Neutrophil (primary cell): ENCODE results near the gene FAM135A.

Experiments
- H3K27ac ChIP-seq: fragments of 200-600 bp; sonication (generic); 2 replicates; pipeline ENCODE4 v1.5.1; 2016; ENCODE audit warnings: mild to moderate bottlenecking, moderate library complexity
- H3K27me3 ChIP-seq: fragments of 200-600 bp; sonication (generic); 2 replicates; pipeline ENCODE4 v1.6.0; 2016; ENCODE audit warnings: mild to moderate bottlenecking
- H3K36me3 ChIP-seq: fragments of 200-600 bp; sonication (generic); 2 replicates; pipeline ENCODE4 v1.5.1; 2017
- H3K4me1 ChIP-seq, 2 experiments: fragments of 200-600 bp in 1 of 2; sonication (generic) in 1 of 2; 1 replicate in 1 of 2; 2 replicates in 1 of 2; pipeline versions ENCODE4 v1.5.1 to v1.6.1; 2013 to 2016; ENCODE audit warnings: low read depth in 1 of 2, low read length in 1 of 2, mild to moderate bottlenecking in 1 of 2, moderate library complexity in 1 of 2; ENCODE audit not compliant: control insufficient read depth in 1 of 2, insufficient read depth in 1 of 2
- H3K4me3 ChIP-seq, 2 experiments: fragments of 200-600 bp in 1 of 2; sonication (generic) in 1 of 2; 1 replicate in 1 of 2; 2 replicates in 1 of 2; pipeline ENCODE4 v1.5.1; 2013 to 2016; ENCODE audit warnings: low read depth in 1 of 2, low read length in 1 of 2, mild to moderate bottlenecking in 1 of 2, moderate library complexity in 1 of 2
- H3K9me3 ChIP-seq: fragments of 200-600 bp; sonication (generic); 2 replicates; pipeline ENCODE4 v1.5.1; 2016
- TF ChIP-seq, protein P1 (sequence below): fragments of 200-600 bp; sonication (generic); IDR thresholded peaks from 2 replicates; pipeline ENCODE4 v1.5.1; 2016; ENCODE audit warnings: antibody characterized with exemption

The FAM135A gene

DNA sequence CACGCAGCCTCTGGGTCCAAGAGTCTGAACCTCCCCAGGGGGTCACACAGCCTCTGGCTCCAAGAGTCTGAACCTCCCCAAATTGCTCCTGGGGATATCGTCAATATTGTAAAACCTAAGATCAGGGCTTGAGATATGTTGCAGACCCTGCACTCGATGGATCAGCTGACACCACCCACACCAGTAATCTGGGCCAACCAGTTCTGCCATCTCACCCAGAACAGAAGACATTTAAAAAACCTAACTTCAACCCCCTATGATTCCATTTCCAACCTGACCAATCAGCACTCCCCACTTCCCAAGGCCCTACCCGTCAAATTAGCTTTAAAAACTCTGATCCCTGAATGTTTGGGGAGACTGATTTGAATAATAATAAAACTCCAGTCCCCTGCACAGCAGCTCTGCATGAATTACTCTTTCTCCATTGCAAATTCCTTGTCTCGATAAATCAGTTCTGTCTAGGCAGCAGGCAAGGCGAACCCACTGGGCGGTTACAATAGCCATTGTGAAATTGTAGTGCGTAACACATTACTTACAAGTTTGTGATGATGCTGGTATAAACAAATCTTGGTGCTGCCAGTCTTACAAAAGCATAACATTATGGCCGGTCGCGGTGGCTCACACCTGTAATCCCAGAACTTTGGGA lies 32.4 kb upstream of the FAM135A start:
- H3K4me3 ChIP-seq, result no peak overlapping the region
- no peaks in the 10 kb centered on the region for H3K36me3 ChIP-seq
- TF ChIP-seq, protein P1, sequence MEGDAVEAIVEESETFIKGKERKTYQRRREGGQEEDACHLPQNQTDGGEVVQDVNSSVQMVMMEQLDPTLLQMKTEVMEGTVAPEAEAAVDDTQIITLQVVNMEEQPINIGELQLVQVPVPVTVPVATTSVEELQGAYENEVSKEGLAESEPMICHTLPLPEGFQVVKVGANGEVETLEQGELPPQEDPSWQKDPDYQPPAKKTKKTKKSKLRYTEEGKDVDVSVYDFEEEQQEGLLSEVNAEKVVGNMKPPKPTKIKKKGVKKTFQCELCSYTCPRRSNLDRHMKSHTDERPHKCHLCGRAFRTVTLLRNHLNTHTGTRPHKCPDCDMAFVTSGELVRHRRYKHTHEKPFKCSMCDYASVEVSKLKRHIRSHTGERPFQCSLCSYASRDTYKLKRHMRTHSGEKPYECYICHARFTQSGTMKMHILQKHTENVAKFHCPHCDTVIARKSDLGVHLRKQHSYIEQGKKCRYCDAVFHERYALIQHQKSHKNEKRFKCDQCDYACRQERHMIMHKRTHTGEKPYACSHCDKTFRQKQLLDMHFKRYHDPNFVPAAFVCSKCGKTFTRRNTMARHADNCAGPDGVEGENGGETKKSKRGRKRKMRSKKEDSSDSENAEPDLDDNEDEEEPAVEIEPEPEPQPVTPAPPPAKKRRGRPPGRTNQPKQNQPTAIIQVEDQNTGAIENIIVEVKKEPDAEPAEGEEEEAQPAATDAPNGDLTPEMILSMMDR, result no peak
- no peaks in the 10 kb centered on the region for H3K9me3 ChIP-seq
- no peaks in the 10 kb centered on the region for H3K4me1 ChIP-seq
- H3K27me3 ChIP-seq, result peaks cover 5% of the 10 kb centered on the region
- H3K27ac ChIP-seq, result no peak overlapping the region

DNA sequence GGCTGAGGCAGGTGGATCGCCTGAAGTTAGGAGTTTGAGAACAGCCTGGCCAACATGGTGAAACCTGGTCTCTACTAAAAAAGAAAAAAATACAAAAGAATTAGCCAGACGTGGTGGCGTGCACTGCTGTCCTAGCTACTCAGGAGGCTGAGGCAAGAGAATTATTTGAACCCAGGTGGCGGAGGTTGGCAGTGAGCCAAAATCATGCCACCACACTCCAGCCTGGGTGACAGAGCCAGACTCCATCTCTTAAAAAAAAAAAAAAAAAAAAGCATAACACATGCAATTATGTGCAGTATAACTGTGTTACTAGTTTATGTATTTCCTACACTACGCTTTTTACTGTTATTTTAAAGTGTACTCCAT lies 31.9 kb upstream of the FAM135A start:
- H3K4me1 ChIP-seq, result no peaks in the 10 kb centered on the region
- no peaks in the 10 kb centered on the region for H3K9me3 ChIP-seq
- H3K27me3 ChIP-seq, result peaks cover 5% of the 10 kb centered on the region
- no peaks in the 10 kb centered on the region for H3K36me3 ChIP-seq
- TF ChIP-seq, protein P1, result no peak
- H3K4me3 ChIP-seq, result no peak overlapping the region
- no peak overlapping the region for H3K27ac ChIP-seq

DNA sequence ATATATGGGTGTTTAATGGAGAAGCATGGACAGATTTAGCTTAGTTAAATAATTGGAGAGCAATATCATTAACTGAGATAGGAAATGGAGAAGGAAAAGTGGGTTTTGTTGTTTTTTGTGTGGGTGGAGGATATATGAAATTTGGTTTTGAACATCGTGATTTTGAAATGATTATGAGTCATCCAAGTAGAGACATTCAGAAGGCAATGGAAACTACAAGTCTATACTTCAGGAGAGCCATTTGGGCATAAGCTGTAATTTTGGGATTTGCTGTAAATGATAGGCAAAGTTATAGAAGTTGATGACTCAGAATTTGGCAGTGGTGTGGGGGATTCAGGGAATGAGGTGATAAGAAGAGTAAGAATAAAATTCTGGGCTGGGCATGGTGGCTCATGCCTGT lies 27.4 kb upstream of the FAM135A start:
- Histone ChIP-seq H3K27me3 (peaks cover 31% of the 10 kb centered on the region), H3K4me1 (no peaks in the 10 kb centered on the region), H3K27ac (no peak overlapping the region), H3K9me3 (no peaks in the 10 kb centered on the region), H3K4me3 (no peak overlapping the region), H3K36me3 (no peaks in the 10 kb centered on the region)
- TF ChIP-seq, protein P1, result no peak

DNA sequence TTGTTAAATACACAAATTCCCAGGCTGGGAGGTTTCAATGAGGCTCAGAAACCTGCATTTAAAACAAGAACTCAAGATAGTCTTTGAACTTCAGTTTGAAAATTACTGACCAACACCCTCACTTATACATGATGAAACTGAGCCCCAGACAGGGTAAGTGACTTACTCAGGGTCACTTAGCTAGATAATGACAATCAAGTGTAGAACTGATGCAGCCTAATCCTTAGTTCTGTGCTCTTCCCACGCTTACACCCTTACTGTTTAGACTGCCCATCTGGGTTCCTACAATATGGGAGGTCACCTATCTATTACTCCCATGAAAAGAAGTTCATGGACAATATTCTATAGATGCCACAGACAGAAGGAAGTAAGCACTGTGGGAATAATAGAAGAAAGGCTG lies 24.5 kb upstream of the FAM135A start:
- Histone ChIP-seq H3K27ac (no peak overlapping the region), H3K36me3 (no peaks in the 10 kb centered on the region), H3K4me1 (no peaks in the 10 kb centered on the region), H3K4me3 (no peak overlapping the region), H3K9me3 (no peaks in the 10 kb centered on the region), H3K27me3 (peaks cover 34% of the 10 kb centered on the region)
- TF ChIP-seq, protein P1, result no peak

DNA sequence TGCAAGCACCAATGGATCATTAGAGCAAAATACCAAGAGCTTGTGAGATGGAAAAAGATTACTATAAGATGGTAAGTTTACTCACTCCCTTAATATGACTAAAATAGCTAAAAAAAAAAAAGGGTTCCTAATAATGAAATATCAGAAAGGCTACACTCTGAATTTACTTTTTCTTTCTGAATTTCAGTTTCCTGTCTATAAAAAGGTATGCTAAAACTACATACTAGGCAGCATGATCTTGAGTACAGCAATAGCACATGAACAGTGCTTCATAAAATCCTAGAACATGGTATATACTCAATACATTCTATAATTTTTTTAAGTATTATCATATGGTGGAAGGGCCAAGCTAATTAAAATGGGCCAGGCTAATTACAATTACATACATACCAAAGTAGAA lies 24.0 kb upstream of the FAM135A start:
- Histone ChIP-seq H3K27ac (no peak overlapping the region), H3K9me3 (no peaks in the 10 kb centered on the region), H3K36me3 (no peaks in the 10 kb centered on the region), H3K4me3 (no peak overlapping the region), H3K4me1 (no peaks in the 10 kb centered on the region), H3K27me3 (peaks cover 34% of the 10 kb centered on the region)
- TF ChIP-seq, protein P1, result no peak

DNA sequence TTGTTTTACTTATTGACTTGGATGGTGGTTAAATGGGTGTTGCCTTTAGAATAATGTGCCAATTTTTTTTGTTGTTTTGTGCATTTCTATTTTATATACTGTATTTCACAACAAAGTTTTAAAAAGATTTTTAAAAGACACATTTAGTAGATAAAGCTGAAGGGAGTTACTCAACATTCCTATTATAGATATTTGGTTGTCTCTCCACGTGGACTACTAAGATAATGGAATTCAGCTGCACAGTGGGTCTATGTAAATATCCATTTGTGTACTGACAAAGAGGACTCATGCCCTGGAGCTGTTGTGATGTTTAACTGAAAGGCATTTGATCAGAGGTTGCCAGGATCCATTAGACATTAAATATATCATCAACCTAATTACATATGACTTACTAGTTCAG lies 23.2 kb upstream of the FAM135A start:
- Histone ChIP-seq H3K4me1 (no peaks in the 10 kb centered on the region), H3K9me3 (no peaks in the 10 kb centered on the region), H3K27me3 (peaks cover 32% of the 10 kb centered on the region), H3K27ac (no peak overlapping the region), H3K4me3 (no peak overlapping the region), H3K36me3 (no peaks in the 10 kb centered on the region)
- TF ChIP-seq, protein P1, result no peak
